Caki2 (cell line): ENCODE results near the gene ZFPM1. TPM values are rescaled to one million over a fixed set of nuclear protein-coding genes. Genes with fewer than 3 reads are reported as not detected.

Experiments
- DNase-seq: peaks from one replicate; pipeline ENCODE4 v3.0.0-alpha.2; 2015; ENCODE audit warnings: low read depth
- in situ Hi-C: cut with HindIII; loops from 2 replicates; pipeline ENCODE4 v1.10.0; 2016; ENCODE audit warnings: low sequenced_read_pairs, low pct_unique_long_range_greater_than_20kb, mixed read lengths
- total RNA-seq: library from RNA; depleted of rRNA; stranded (reverse); fragments of >200 nt; shearing (Covaris generic); gene quantifications from 2 replicates; pipeline ENCODE4 v1.2.3, GENCODE V29; 2014; ENCODE audit warnings: low replicate concordance

Gene ZFPM1
- total RNA-seq, 1 experiment from 2014 or later, result 1.3 TPM

DNA sequence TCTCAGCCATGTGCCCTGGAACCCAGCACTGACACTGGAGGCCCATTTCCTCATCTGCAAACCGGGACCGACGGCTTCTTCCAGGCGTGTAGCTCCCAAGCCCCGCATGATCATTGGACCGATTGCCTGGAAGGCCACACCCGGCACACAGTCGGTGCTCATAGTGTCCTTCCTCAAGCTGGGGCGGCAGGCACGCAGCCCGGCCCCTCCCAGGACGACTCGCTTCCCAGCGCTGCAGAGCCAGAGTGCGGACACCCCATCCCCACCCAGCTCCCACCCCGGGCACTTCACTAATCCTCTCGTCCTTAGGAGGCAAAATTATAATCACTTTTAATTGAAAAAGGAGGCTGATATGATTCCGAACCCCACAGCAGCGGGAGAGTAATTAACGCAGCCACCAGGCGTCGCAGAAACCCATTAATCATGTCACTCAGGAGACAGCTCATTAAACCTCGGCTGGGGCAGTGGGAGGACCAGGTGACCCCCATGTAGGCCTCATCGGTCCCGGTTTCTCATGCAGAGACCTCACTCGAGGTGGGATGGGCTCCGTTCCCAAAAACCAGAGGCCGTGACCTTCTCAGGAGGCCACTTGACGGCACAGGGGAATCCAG lies 37.3 kb upstream of the ZFPM1 start:
- DNase-seq, result no peak
- in situ Hi-C loops, result no loop called here

DNA sequence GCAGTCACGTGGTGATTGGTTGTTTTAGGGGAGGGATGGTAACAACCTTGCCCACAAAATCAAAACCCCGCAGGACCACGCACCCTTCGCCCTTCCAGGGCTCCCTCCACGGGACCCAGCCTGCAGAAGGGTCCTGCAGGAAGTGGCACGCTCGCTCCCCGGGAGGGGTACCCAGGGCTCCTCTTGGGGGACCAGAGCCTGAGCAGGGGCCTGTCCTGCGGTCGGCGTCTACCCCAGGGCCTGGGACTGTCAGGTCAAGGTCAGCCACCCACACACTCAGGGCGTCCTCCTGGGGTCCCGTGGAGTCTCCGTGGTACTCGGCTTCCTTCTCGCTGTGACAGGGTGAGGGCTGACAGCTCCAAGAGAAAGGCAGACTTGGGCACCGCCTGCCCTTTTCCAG lies 36.4 kb upstream of the ZFPM1 start:
- in situ Hi-C loops, result no loop called here
- no peak for DNase-seq

DNA sequence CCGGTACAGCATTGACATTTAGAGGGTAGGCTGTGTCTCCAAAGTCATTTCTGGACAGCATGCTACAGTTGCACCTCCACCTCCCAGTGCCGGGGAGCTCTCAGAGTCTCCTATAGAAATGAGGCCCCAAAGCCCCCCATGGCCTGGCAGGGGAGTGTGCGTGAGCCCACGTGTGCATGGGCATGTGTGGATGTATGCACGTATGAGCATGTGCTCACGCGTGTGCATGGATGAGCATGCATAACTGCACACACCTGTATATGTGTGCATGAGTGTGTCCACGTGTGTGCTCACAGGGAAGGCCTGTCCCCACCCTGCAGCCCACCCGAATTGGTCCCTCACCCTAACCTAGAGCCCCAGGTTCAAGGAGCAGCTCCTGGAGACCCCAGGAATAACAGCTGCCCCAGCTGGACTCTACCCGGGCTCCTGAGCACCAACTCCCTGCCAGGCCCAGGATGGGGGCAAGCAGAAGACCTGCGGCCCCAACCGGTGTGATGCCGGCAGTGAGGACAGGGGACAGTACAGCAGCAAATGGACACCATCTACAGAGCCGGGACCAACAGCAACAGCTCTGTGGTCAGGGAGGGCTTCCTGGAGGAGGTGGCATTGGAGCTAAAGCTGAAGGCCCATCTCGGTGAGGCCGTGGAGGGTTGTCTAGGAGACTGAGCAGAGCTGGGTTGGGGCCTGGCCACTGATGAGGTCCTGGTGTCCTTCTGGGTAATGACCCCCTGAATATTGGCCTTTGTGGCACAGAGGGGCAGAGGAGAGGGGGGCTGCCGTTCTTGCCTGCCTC lies 35.2 kb upstream of the ZFPM1 start:
- DNase-seq, result no peak
- in situ Hi-C loops, result no loop called here

DNA sequence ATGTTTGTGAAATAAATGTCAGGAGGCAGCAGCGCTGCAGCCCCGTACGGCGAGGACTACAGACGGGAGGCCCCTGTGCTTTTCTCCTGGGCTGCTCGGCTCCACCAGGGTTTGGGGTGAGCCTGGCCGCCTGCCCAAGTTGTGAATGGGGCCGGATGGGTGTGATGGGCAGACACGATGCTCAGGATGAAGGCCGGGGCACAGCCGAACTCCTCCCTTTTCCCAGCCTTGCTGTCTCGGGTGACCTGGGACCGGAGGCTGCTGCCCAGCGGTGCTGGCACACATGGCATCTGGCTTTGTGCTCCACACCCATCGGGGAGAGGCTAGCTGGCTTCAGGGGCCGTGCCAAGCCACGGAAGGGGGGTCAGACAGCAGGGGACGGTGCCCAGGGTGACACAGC lies 34.2 kb upstream of the ZFPM1 start:
- in situ Hi-C loops, result no loop called here
- DNase-seq, result no peak

DNA sequence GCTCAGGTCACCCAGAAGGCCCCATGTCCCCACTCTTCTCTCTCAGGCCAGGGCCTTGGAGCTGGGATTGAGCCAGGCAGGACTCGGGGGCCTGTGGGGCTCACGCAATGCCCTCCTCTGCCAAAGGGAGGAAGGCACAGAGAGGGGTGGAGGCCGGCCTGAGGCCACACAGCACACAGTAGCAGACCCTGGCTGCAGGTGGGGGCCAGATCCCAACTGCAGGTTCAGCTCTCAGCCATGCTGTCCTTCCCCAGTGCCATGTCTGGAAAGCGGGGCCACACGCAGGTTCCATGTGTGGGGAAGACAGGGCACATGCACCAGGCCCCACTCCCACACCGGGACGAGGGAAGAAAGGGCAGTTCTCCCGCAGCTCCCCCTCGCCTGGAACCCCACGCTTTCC lies 33.3 kb upstream of the ZFPM1 start:
- no peak for DNase-seq
- in situ Hi-C loops, result no loop called here

DNA sequence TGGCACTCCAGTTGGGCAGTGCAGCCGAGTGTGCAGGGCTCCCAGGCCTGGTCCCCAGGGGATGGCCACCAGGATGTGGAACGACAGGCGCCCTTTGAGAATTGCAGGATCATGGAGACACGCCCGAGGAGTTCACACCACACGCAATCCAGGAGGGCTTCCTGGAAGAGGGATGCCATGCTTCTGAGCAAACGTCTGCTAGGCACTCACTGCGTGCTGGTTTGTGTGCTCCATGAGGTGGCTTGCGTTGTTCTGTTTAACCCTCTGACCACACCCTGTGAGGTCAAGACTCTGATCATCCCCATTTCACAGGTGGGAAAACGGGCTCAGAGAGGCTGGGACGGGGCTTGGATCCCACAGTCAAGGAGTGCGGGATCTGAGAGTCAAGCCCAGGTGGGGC lies 32.6 kb upstream of the ZFPM1 start:
- DNase-seq, result no peak
- in situ Hi-C loops, result no loop called here

DNA sequence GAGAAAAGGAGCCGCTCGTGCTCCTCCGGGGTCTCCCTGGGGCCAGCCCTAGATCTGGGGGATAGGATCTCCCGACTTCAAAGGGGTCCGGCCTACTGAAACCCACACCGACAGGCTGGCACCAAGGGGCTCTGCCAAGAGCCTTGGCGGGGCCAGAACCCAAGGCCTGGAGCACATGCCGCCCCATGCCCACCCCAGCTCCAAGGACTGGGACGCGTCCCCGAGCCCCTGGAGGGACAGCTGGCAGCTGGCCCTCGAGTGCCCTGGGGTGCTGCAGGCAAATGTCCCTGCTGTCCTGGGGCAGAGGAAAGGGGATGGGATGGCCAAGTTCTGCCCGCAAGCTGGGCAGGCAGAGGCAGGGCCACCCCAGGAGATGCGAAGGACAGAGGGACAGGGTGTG lies 31.8 kb upstream of the ZFPM1 start:
- no peak for DNase-seq
- in situ Hi-C loops, result no loop called here

DNA sequence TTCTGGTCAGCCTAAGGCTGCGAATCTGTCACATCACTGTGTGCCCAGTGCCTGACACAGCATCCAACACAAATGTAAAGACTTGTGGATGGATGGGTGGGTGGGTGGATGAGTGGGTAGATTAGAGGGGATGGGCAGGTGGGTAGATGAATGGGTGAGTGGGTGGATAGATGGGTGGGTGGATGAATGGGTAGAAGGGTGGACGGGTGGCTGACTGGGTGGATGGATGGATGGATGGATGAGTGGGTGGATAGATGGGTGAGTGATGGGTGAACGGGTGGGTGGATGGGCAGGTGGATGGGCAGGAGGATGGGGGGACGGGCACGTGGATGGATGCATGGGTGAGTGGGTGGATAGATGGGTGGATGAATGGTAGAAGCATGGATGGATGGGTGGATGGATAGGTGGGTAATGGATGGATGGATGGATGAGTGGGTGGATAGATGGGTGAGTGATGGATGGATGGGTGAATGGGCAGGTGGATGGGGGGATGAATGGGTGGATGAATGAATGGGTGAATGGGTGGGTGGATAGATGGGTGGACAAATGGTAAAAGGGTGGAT lies 31.1 kb upstream of the ZFPM1 start:
- in situ Hi-C loops, result no loop called here

DNA sequence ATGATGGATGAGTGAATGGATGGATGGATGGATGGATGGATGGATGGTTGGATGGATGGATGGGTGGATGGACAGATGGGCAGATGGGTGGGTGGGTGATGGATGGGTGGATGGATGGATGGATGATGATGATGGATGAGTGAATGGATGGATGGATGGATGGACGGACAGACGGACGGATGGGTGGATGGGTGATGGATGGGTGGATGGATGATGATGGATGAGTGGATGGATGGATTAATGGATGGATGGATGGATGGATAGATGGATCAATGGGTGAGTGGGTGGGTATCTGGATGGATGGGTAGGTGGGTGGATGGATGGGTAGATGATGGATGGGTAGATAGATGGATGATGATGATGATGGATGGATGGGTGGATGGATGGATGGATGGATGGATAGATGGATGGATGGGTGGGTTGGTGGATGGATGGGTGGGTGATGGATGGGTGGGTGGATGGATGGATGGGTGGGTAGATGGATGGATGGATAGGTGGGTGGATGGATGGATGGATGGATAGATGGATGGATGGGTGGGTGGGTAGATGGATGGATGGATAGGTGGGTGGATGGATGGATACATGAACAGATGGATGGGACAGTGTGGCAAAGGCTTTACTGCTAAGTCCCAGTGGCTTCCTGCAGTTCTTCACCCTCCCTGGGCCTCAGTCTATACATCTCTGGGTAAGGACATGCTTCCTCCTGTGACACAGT lies 30.2 kb upstream of the ZFPM1 start:
- in situ Hi-C loops, result no loop called here
- no peak for DNase-seq

More for the DNA sequence above, 31.1 kb upstream of the ZFPM1 start:
- DNase-seq, result no peak

DNA sequence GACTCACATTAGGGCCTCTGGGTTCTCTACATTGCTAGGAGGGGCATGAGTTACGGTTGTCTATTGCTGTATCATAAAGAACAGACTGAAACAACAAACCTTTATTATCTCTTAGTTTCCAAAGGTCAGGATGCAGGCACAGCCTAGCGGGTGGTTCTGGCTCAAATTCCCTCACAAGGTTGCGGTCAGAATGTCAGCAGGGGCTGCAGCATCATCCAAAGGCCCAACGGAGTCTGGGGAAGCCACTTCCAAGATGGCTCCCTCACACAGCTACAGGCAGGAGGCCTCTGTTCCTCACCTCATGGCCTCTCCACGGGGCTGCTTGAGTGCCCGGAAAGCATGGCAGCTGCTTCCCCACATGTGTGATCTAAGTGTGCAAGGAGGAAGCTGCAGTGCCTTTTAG lies 29.6 kb upstream of the ZFPM1 start:
- DNase-seq, result no peak
- in situ Hi-C loops, result no loop called here

DNA sequence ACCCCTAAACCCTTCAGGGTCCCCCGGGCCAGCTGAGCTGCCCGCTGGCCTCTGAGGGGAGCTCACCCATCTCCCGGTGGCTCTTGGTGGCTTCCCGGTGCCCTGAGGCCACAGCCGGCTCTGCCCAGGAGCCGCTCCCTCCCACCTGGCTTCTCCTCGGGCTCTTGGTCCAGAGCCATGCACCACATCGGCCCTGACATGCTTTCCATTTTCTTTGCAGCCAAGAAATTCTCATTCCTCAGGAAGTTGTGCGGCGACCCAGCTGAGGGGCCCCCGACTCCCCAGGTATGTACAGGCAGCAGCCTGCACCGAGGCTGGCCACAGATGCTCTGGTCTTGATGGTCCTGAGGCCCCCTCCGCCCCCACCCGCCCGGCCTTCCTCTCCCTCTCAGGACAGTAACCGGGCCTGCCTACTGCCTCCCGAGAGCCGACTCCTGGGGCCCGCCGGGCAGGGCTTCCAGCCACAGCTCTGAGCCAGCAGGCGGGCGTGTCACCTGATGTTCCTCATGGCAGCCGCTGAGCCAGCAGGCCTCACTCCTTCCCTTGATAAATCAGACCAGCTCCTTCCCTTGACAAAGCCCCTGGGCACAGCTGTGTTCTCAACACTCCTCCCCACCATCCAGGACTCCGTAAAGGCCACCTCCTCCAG lies 28.4 kb upstream of the ZFPM1 start:
- in situ Hi-C loops, result no loop called here
- DNase-seq, result no peak

DNA sequence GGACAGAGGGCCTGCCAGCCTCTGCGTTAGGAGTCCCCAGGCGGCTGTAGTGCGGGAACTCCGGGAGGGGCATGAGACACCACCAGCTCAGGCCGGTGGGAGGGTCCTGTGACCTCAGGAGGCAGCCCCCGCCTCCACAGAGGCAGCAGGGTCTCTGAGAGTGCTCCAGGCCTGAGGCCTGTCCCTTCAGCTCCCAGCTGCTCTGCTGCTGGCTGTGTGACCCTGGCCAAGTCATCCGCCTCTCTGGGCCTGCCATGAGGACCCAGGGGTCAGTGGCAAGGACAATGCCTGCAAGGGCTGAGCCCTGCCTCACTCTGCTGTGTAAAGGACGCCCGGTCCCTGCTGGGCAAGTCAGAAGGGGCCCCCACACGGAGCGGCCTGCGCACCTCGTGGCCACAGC lies 27.1 kb upstream of the ZFPM1 start:
- no peak for DNase-seq
- in situ Hi-C loops, result no loop called here

DNA sequence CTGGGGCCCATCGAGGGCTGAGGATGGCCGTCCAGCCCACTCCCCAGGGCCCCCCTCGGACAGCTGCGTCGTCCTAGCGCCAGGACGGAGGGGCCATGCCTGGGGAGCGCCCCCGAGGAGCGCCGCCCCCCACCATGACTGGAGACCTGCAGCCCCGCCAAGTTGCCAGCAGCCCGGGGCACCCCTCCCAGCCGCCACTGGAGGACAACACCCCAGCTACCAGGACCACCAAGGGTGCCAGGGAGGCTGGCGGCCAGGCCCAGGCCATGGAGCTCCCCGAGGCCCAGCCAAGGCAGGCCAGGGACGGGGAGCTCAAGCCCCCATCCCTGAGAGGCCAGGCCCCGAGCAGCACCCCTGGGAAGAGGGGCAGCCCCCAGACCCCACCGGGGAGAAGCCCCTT lies 25.7 kb upstream of the ZFPM1 start:
- in situ Hi-C loops, result no loop called here
- DNase-seq, result no peak

DNA sequence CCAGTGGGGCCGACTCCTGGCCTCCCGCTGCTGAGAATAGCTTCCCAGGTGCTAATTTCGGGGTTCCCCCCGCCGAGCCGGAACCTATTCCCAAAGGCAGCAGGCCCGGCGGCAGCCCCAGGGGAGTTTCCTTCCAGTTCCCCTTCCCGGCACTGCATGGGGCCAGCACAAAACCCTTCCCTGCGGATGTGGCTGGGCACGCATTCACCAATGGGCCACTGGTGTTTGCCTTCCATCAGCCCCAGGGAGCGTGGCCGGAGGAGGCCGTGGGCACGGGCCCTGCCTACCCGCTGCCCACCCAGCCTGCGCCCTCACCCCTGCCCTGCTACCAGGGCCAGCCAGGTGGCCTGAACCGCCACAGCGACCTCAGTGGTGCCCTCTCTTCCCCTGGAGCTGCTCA lies 24.9 kb upstream of the ZFPM1 start:
- DNase-seq, result no peak
- in situ Hi-C loops, result no loop called here

DNA sequence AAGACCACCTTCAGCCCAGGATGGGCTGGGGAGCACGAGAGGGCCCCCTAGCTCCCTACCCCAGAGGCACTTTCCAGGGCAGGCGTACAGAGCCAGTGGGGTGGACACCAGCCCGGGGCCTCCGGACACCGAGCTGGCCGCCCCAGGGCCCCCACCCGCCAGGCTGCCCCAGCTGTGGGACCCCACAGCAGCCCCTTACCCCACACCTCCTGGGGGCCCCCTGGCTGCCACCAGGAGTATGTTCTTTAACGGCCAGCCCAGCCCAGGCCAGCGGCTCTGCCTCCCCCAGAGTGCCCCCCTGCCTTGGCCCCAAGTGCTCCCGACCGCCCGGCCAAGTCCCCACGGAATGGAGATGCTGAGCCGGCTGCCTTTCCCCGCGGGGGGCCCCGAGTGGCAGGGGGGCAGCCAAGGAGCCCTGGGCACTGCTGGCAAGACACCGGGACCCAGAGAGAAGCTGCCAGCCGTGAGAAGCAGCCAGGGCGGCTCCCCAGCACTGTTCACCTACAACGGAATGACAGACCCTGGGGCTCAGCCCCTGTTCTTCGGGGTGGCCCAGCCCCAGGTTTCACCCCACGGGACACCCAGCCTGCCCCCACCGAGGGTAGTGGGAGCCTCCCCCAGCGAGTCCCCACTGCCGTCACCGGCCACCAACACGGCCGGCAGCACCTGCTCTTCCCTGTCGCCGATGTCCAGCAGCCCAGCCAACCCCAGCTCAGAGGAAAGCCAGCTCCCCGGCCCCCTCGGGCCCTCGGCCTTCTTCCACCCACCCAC lies 24.3 kb upstream of the ZFPM1 start:
- no peak for DNase-seq
- in situ Hi-C loops, result no loop called here

DNA sequence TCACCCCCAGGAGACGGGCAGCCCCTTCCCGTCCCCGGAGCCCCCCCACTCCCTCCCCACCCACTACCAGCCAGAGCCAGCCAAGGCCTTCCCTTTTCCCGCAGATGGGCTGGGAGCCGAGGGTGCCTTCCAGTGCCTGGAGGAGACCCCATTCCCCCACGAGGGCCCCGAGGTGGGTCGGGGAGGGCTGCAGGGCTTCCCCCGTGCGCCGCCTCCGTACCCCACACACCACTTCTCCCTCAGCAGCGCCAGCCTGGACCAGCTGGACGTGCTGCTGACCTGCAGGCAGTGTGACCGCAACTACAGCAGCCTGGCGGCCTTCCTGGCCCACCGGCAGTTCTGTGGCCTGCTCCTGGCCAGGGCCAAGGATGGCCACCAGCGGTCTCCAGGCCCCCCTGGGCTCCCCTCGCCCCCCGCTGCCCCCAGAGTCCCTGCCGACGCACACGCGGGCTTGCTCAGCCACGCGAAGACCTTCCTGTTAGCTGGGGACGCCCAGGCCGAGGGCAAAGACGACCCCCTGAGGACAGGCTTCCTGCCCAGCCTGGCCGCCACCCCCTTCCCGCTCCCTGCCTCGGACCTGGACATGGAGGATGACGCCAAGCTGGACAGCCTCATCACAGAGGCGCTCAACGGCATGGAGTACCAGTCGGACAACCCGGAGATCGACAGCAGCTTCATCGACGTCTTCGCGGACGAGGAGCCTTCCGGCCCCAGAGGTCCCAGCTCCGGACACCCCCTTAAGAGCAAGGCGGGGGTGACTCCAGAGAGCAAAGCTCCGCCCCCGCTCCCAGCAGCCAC lies 23.5 kb upstream of the ZFPM1 start:
- in situ Hi-C loops, result no loop called here
- no peak for DNase-seq

DNA sequence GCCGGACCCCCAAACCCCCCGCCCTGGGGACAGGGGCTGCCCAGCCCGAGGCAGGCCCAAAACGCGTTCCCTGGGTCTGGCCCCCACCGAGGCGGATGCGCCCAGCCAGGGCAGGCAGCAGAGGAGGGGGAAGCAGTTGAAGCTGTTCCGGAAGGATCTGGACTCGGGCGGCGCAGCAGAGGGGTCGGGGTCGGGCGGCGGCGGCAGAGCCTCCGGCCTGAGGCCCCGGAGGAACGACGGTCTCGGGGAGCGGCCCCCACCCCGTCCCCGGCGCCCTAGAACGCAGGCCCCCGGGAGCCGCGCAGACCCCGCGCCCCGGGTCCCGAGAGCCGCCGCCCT lies 22.9 kb upstream of the ZFPM1 start:
- no peak for DNase-seq
- in situ Hi-C loops, result no loop called here
